ENCODE results near the gene EDN3.

GRCh38 chr20:59334651-59335300, 34.4 kb downstream of the EDN3 start:
- TF ChIP-seq EZH2 (IDR thresholded peaks at IDR 0.05; ENCODE audit: low read depth) (no peak), CTCF (conservative IDR thresholded peaks at IDR 0.05) (no peak)

Data from PC-9 (cell line).